SK-N-SH treated with all-trans-retinoic acid at 6 μM for 48 hours (cell line): ENCODE data around the gene PPP1R16B.

Experiments
- ATAC-seq: fragments of 200-7000 bp; cut with Tn5 transposase; 3 replicates; pipeline ENCODE4 v1.9.1; 2020; ENCODE audit warnings: mild to moderate bottlenecking, moderate library complexity
- GLIS3 ChIP-seq: fragments of 250-450 bp; sonication (Bioruptor Pico); IDR thresholded peaks from 2 replicates; pipeline ENCODE4 v1.5.0; 2020; ENCODE audit warnings: mild to moderate bottlenecking, moderate library complexity
- ISL1 ChIP-seq: fragments of 250-450 bp; sonication (Bioruptor Pico); IDR thresholded peaks from 2 replicates; pipeline ENCODE4 v2.1.2; 2022; ENCODE audit warnings: mild to moderate bottlenecking, moderate library complexity
- OSR1 ChIP-seq: fragments of 250-450 bp; sonication (Bioruptor Pico); IDR thresholded peaks from 2 replicates; pipeline ENCODE4 v1.8.0; 2022; ENCODE audit warnings: moderate library complexity, mild to moderate bottlenecking, inconsistent platforms
- PATZ1 ChIP-seq: fragments of 250-450 bp; sonication (Bioruptor Pico); IDR thresholded peaks from 2 replicates; pipeline ENCODE4 v1.8.0; 2020; ENCODE audit warnings: mild to moderate bottlenecking, moderate library complexity, borderline replicate concordance
- POU6F1 ChIP-seq: fragments of 250-450 bp; sonication (Bioruptor Pico); IDR thresholded peaks from 2 replicates; pipeline ENCODE4 v1.8.0; 2021; ENCODE audit warnings: low read depth, mild to moderate bottlenecking, moderate library complexity, borderline replicate concordance
- RARB ChIP-seq: fragments of 250-450 bp; sonication (Bioruptor Pico); IDR thresholded peaks from 2 replicates; pipeline ENCODE4 v1.8.0; 2021; ENCODE audit warnings: mild to moderate bottlenecking, moderate library complexity
- SNAI2 ChIP-seq: fragments of 250-450 bp; sonication (Bioruptor Pico); IDR thresholded peaks from 2 replicates; pipeline ENCODE4 v1.5.0; 2020; ENCODE audit warnings: mild to moderate bottlenecking, moderate library complexity
- TCF4 ChIP-seq: fragments of 250-450 bp; sonication (Bioruptor Pico); IDR thresholded peaks from 2 replicates; pipeline ENCODE4 v1.8.0; 2021; ENCODE audit warnings: mild to moderate bottlenecking, moderate library complexity, borderline replicate concordance
- TOX ChIP-seq: fragments of 250-450 bp; sonication (Bioruptor Pico); IDR thresholded peaks from 2 replicates; pipeline ENCODE4 v1.8.0; 2021; ENCODE audit warnings: mild to moderate bottlenecking, moderate library complexity, borderline replicate concordance
- TSHZ2 ChIP-seq: fragments of 250-450 bp; sonication (Bioruptor Pico); IDR thresholded peaks from 2 replicates; pipeline ENCODE4 v1.5.0; 2020; ENCODE audit warnings: mild to moderate bottlenecking, moderate library complexity
- ZFP30 ChIP-seq: fragments of 450-650 bp; formaldehyde crosslinking; IDR thresholded peaks from 2 replicates; pipeline ENCODE4 v1.5.0; 2022; ENCODE audit warnings: mild to moderate bottlenecking, moderate library complexity
- ZNF565 ChIP-seq: fragments of 450-650 bp; formaldehyde crosslinking; conservative IDR thresholded peaks from 2 replicates; pipeline ENCODE4 v1.5.0; 2020; ENCODE audit warnings: low read depth, mild to moderate bottlenecking, moderate library complexity
- ZNF70 ChIP-seq: fragments of 450-650 bp; formaldehyde crosslinking; IDR thresholded peaks from 2 replicates; pipeline ENCODE4 v1.5.0; 2020; ENCODE audit warnings: mild to moderate bottlenecking, moderate library complexity
- TF ChIP-seq, protein P1 (sequence below): fragments of 250-450 bp; sonication (Bioruptor Pico); IDR thresholded peaks from 2 replicates; pipeline ENCODE4 v1.5.1; 2021; ENCODE audit warnings: mild to moderate bottlenecking, moderate library complexity
- TF ChIP-seq, protein P2 (sequence below): fragments of 250-450 bp; sonication (Bioruptor Pico); IDR thresholded peaks from 2 replicates; pipeline ENCODE4 v1.5.1; 2020; ENCODE audit warnings: low read depth, mild to moderate bottlenecking, moderate library complexity

The PPP1R16B gene

GRCh38 chr20:38835792-38836191, 30.3 kb downstream of the PPP1R16B start:
- TF ChIP-seq, protein P1, sequence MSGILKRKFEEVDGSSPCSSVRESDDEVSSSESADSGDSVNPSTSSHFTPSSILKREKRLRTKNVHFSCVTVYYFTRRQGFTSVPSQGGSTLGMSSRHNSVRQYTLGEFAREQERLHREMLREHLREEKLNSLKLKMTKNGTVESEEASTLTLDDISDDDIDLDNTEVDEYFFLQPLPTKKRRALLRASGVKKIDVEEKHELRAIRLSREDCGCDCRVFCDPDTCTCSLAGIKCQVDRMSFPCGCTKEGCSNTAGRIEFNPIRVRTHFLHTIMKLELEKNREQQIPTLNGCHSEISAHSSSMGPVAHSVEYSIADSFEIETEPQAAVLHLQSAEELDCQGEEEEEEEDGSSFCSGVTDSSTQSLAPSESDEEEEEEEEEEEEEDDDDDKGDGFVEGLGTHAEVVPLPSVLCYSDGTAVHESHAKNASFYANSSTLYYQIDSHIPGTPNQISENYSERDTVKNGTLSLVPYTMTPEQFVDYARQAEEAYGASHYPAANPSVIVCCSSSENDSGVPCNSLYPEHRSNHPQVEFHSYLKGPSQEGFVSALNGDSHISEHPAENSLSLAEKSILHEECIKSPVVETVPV (CRISPR knock-in tag) = no peak
- no peak for TF ChIP-seq RARB (CRISPR knock-in tag)
- no peak for ATAC-seq

DNA sequence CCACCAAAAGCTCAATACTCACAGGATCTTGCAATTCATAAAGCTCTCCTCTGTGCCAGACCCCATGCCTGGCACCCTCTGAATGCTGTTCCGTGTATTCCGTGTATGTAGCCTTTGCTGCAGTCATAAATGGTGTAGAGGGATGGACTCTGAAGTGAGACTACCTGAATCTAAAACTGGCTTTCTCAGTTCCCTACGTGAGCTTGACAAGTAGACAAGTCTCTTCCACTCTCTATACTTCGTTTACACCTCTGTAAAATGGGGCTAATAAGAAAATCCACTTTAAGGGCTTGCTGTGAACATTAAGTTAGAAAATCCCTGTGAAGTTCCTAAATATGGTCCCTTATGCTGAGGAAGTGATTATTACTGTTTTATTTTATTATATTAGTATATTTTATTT, 31.5 kb downstream of the PPP1R16B start:
- TF ChIP-seq POU6F1 (CRISPR knock-in tag) (no peak), OSR1 (CRISPR knock-in tag) (no peak), PATZ1 (CRISPR knock-in tag) (no peak), TSHZ2 (no peak), GLIS3 (no peak), TCF4 (no peak), SNAI2 (no peak)
- TF ChIP-seq, protein P2, sequence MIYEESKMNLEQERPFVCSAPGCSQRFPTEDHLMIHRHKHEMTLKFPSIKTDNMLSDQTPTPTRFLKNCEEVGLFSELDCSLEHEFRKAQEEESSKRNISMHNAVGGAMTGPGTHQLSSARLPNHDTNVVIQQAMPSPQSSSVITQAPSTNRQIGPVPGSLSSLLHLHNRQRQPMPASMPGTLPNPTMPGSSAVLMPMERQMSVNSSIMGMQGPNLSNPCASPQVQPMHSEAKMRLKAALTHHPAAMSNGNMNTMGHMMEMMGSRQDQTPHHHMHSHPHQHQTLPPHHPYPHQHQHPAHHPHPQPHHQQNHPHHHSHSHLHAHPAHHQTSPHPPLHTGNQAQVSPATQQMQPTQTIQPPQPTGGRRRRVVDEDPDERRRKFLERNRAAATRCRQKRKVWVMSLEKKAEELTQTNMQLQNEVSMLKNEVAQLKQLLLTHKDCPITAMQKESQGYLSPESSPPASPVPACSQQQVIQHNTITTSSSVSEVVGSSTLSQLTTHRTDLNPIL (CRISPR knock-in tag) = no peak
- no peak for ATAC-seq

DNA sequence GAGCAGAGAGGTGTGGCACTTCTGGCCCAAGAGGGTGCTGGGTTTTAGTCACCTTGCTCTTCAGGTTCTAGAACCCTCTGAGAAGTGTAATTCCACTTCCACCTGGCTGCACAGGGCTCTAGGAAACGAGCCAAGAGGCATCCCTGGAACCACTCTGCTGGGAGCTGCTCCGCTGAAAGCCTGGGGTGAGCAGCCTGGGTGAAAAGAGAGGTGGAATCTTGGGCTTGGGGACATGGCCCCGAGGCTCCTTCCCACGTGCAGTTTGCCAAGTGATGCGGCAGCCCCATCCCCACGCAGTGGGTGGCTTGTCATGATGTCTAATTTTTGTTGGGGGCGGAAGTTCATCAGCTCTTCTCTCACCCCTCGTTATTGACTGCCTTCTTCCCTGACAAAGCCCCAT, 32.8 kb downstream of the PPP1R16B start:
- ATAC-seq = no peak
- TF ChIP-seq ZNF70 = no peak
- TF ChIP-seq, protein P1 (CRISPR knock-in tag) = no peak
- no peak for TF ChIP-seq ZNF565 (CRISPR knock-in tag)
- TF ChIP-seq TSHZ2 = no peak
- no peak for TF ChIP-seq TOX (CRISPR knock-in tag)
- no peak for TF ChIP-seq GLIS3
- TF ChIP-seq ISL1 (CRISPR knock-in tag) = no peak
- TF ChIP-seq SNAI2 = no peak
- no peak for TF ChIP-seq TCF4
- TF ChIP-seq POU6F1 (CRISPR knock-in tag) = no peak
- no peak for TF ChIP-seq ZFP30 (CRISPR knock-in tag)
- TF ChIP-seq PATZ1 (CRISPR knock-in tag) = no peak
